H9 (cell line): Measurements from ENCODE around the gene TMEM184B. TPM values are rescaled to one million over a fixed set of nuclear protein-coding genes. Genes with fewer than 3 reads are reported as not detected.

Source experiments
- DNase-seq: peaks from one replicate; pipeline ENCODE4 v3.0.0-alpha.2; 2017
- H2AFZ ChIP-seq: one replicate; pipeline ENCODE4 v1.6.1; 2013; ENCODE audit warnings: mild to moderate bottlenecking, low read length, control low read depth, moderate library complexity
- H2AK5ac ChIP-seq: 2 replicates; pipeline ENCODE4 v1.6.1; 2013; ENCODE audit warnings: low read length, control low read depth, mixed read lengths; ENCODE audit not compliant: insufficient read length
- H2BK120ac ChIP-seq: one replicate; pipeline ENCODE4 v1.6.1; 2013; ENCODE audit warnings: low read depth, mild to moderate bottlenecking, low read length, control low read depth, inconsistent platforms; ENCODE audit not compliant: poor library complexity, severe bottlenecking
- H2BK12ac ChIP-seq: 2 replicates; pipeline ENCODE4 v1.6.1; 2013; ENCODE audit warnings: low read length, control low read depth, mixed read lengths, low read depth; ENCODE audit not compliant: insufficient read length
- H2BK15ac ChIP-seq: 2 replicates; pipeline ENCODE4 v1.6.1; 2013; ENCODE audit warnings: low read depth, low read length, control low read depth
- H2BK20ac ChIP-seq: one replicate; pipeline ENCODE4 v1.6.1; 2013; ENCODE audit warnings: low read depth, mild to moderate bottlenecking, low read length, control low read depth, inconsistent platforms; ENCODE audit not compliant: poor library complexity, severe bottlenecking
- H2BK5ac ChIP-seq: 2 replicates; pipeline ENCODE4 v1.6.1; 2013; ENCODE audit warnings: low read length, control low read depth, mixed read lengths; ENCODE audit not compliant: insufficient read length
- H3K14ac ChIP-seq: 2 replicates; pipeline ENCODE4 v1.6.1; 2013; ENCODE audit warnings: low read length, control low read depth; ENCODE audit not compliant: insufficient read depth
- H3K18ac ChIP-seq: 2 replicates; pipeline ENCODE4 v1.6.1; 2013; ENCODE audit warnings: low read depth, mild to moderate bottlenecking, mixed read lengths, low read length, control low read depth; ENCODE audit not compliant: insufficient read length
- H3K23ac ChIP-seq: 2 replicates; pipeline ENCODE4 v1.6.1; 2013; ENCODE audit warnings: low read length, control low read depth, mixed read lengths, low read depth; ENCODE audit not compliant: insufficient read length
- H3K23me2 ChIP-seq: 2 replicates; pipeline ENCODE4 v1.6.1; 2013; ENCODE audit warnings: low read depth, mild to moderate bottlenecking, mixed read lengths, low read length, control low read depth; ENCODE audit not compliant: insufficient read length, poor library complexity, severe bottlenecking
- H3K27ac ChIP-seq: 2 replicates; pipeline ENCODE4 v1.5.1; 2013; ENCODE audit warnings: low read length, control low read depth, mixed read lengths, low read depth; ENCODE audit not compliant: insufficient read length
- H3K27me3 ChIP-seq: 2 replicates; pipeline ENCODE4 v1.6.1; 2013; ENCODE audit warnings: low read length, control low read depth, inconsistent platforms; ENCODE audit not compliant: insufficient read depth
- H3K4ac ChIP-seq: 2 replicates; pipeline ENCODE4 v1.6.1; 2013; ENCODE audit warnings: low read depth, mild to moderate bottlenecking, control low read depth, inconsistent platforms, low read length, moderate library complexity
- H3K4me1 ChIP-seq: 2 replicates; pipeline ENCODE4 v1.6.1; 2013; ENCODE audit warnings: low read length, control low read depth, inconsistent platforms; ENCODE audit not compliant: insufficient read depth
- H3K4me2 ChIP-seq: 2 replicates; pipeline ENCODE4 v1.6.1; 2013; ENCODE audit warnings: low read length, control low read depth, mixed read lengths; ENCODE audit not compliant: insufficient read length, insufficient read depth
- H3K56ac ChIP-seq: 2 replicates; pipeline ENCODE4 v1.6.1; 2013; ENCODE audit warnings: low read depth, mild to moderate bottlenecking, mixed read lengths, low read length, control low read depth; ENCODE audit not compliant: insufficient read length
- H3K79me1 ChIP-seq: 2 replicates; pipeline ENCODE4 v1.6.1; 2013; ENCODE audit warnings: low read depth, mild to moderate bottlenecking, moderate library complexity, low read length, control low read depth, inconsistent platforms; ENCODE audit not compliant: insufficient read depth, poor library complexity, severe bottlenecking
- H3K79me2 ChIP-seq: 2 replicates; pipeline ENCODE4 v1.6.1; 2013; ENCODE audit warnings: low read length, control low read depth, inconsistent platforms; ENCODE audit not compliant: insufficient read depth
- H3K9ac ChIP-seq: 2 replicates; pipeline ENCODE4 v1.6.1; 2013; ENCODE audit warnings: low read length, control low read depth, mixed read lengths; ENCODE audit not compliant: insufficient read length; ENCODE audit errors: extremely low read depth
- H3K9me3 ChIP-seq: one replicate; pipeline ENCODE4 v1.6.1; 2013; ENCODE audit warnings: low read depth, low read length, inconsistent platforms; ENCODE audit not compliant: control insufficient read depth
- H3T11ph ChIP-seq: one replicate; pipeline ENCODE4 v1.6.1; 2013; ENCODE audit warnings: mild to moderate bottlenecking, low read length, control low read depth, inconsistent platforms
- H4K20me1 ChIP-seq: one replicate; pipeline ENCODE4 v1.6.1; 2013; ENCODE audit not compliant: control insufficient read depth, insufficient read length, insufficient read depth
- H4K5ac ChIP-seq: 2 replicates; pipeline ENCODE4 v1.6.1; 2013; ENCODE audit warnings: low read depth, mild to moderate bottlenecking, mixed read lengths, low read length, control low read depth; ENCODE audit not compliant: insufficient read length
- H4K8ac ChIP-seq: replicated peaks from 2 replicates; pipeline ENCODE4 v1.6.1; 2013; ENCODE audit warnings: low read length, control low read depth, mixed read lengths, low read depth; ENCODE audit not compliant: insufficient read length
- H4K91ac ChIP-seq: 2 replicates; pipeline ENCODE4 v1.6.1; 2013; ENCODE audit warnings: low read depth, mild to moderate bottlenecking, moderate library complexity, mixed read lengths, low read length, control low read depth; ENCODE audit not compliant: insufficient read length
- H3K27ac Mint-ChIP-seq, 3 experiments: 2 replicates in 2 of 3; 3 replicates in 1 of 3; pipeline ENCODE4 v1.8.0; 2020 to 2021; ENCODE audit warnings: mixed read lengths in 3 of 3, mild to moderate bottlenecking in 1 of 3, moderate library complexity in 1 of 3
- H3K27me3 Mint-ChIP-seq: 2 replicates; pipeline ENCODE4 v1.8.0; 2021; ENCODE audit warnings: low read depth, mild to moderate bottlenecking, moderate library complexity, mixed read lengths
- H3K36me3 Mint-ChIP-seq, 3 experiments: 2 replicates in 2 of 3; 3 replicates in 1 of 3; pipeline ENCODE4 v1.8.0; 2020 to 2021; ENCODE audit warnings: low read depth in 3 of 3, mixed read lengths in 3 of 3; ENCODE audit not compliant: insufficient read depth in 1 of 3
- H3K4me1 Mint-ChIP-seq, 2 experiments: 2 replicates each; pipeline ENCODE4 v1.8.0; 2020; ENCODE audit warnings: mixed read lengths in 2 of 2
- H3K4me3 Mint-ChIP-seq, 2 experiments: 2 replicates in 1 of 2; 3 replicates in 1 of 2; pipeline ENCODE4 v1.8.0; 2020 to 2021; ENCODE audit warnings: mild to moderate bottlenecking in 2 of 2, mixed read lengths in 2 of 2, moderate library complexity in 1 of 2
- H3K9me3 Mint-ChIP-seq, 2 experiments: 2 replicates in 1 of 2; 3 replicates in 1 of 2; pipeline ENCODE4 v1.8.0; 2020; ENCODE audit warnings: mild to moderate bottlenecking in 2 of 2, mixed read lengths in 2 of 2, moderate library complexity in 1 of 2
- WGBS: extraction: QIAGEN DNeasy Blood & Tissue Kit; methylation state at CpG from one replicate; pipeline ENCODE4 v1.1.7; 2013; ENCODE audit warnings: missing lambda C conversion rate, low lambda C conversion rate, mixed read lengths; ENCODE audit not compliant: insufficient read length; ENCODE audit errors: extremely low coverage; 5-methylcytosine and 5-hydroxymethylcytosine counted together
- total RNA-seq: library from RNA; stranded (reverse); gene quantifications from 2 replicates; pipeline ENCODE4 v1.2.1, GENCODE V29; 2021
- TF ChIP-seq, protein P1 (sequence below): fragments of 200-600 bp; sonication (generic); conservative IDR thresholded peaks from 3 replicates; pipeline ENCODE4 v1.8.0; 2021; ENCODE audit warnings: antibody characterized with exemption, mild to moderate bottlenecking

The TMEM184B gene
- total RNA-seq, 1 experiment from 2014 or later, result 58.5 TPM

GRCh38 chr22:38273135-38273826, 471 bp upstream of the TMEM184B start:
- TF ChIP-seq, protein P1, sequence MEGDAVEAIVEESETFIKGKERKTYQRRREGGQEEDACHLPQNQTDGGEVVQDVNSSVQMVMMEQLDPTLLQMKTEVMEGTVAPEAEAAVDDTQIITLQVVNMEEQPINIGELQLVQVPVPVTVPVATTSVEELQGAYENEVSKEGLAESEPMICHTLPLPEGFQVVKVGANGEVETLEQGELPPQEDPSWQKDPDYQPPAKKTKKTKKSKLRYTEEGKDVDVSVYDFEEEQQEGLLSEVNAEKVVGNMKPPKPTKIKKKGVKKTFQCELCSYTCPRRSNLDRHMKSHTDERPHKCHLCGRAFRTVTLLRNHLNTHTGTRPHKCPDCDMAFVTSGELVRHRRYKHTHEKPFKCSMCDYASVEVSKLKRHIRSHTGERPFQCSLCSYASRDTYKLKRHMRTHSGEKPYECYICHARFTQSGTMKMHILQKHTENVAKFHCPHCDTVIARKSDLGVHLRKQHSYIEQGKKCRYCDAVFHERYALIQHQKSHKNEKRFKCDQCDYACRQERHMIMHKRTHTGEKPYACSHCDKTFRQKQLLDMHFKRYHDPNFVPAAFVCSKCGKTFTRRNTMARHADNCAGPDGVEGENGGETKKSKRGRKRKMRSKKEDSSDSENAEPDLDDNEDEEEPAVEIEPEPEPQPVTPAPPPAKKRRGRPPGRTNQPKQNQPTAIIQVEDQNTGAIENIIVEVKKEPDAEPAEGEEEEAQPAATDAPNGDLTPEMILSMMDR, result no peak
- Histone ChIP-seq H4K91ac (no peak overlapping the region), H2BK20ac (no peak overlapping the region), H3K27ac (no peak overlapping the region), H4K5ac (no peak overlapping the region), H3K9ac (peak overlapping the region; percentile 33), H2BK12ac (no peak overlapping the region), H4K8ac (no peak overlapping the region), H3K4me2 (peak overlapping the region; percentile 59), H3K4ac (no peak overlapping the region), H4K20me1 (no peaks in the 10 kb centered on the region), H3K23me2 (peaks cover 7% of the 10 kb centered on the region), H2BK120ac (no peak overlapping the region), H3K18ac (peak overlapping the region; percentile 1), H3K56ac (no peak overlapping the region), H3K79me1 (peaks cover 10% of the 10 kb centered on the region), H3K27me3 (no peaks in the 10 kb centered on the region), H3K23ac (no peak overlapping the region), H2AFZ (no peak overlapping the region), H3K4me1 (peaks cover 9% of the 10 kb centered on the region), H3K14ac (no peak overlapping the region), H3K9me3 (no peaks in the 10 kb centered on the region), H2AK5ac (no peak overlapping the region), H3K79me2 (peaks cover 21% of the 10 kb centered on the region; the same call in 1 of the 2 replicates), H3T11ph (no peak overlapping the region), H2BK15ac (no peak overlapping the region), H2BK5ac (no peak overlapping the region)
- DNase-seq, result peak; percentile 23
- H3K27me3 Mint-ChIP-seq, result peaks cover 5% of the 10 kb centered on the region
- peak overlapping the region in 1 of 3 experiments; percentile 90; a peak in 1 of 7 replicates for H3K27ac Mint-ChIP-seq
- peak overlapping the region; percentile 85 to 86 for H3K4me3 Mint-ChIP-seq
- no CpG with 5 or more reads among the region's 26 CpGs for WGBS
- H3K9me3 Mint-ChIP-seq, result no peaks in the 10 kb centered on the region
- H3K4me1 Mint-ChIP-seq, result peaks cover 37 to 41% of the 10 kb centered on the region in 2 experiments
- peaks cover 0 to 21% (median 6%) of the 10 kb centered on the region in 3 experiments; a peak in 4 of 7 replicates for H3K36me3 Mint-ChIP-seq
